ENCODE data around the gene BARX1. TPM values are rescaled to one million over a fixed set of nuclear protein-coding genes. Genes with fewer than 3 reads are reported as not detected.

BARX1 gene
- total RNA-seq, 1 donor from 2014 or later, result not detected

DNA sequence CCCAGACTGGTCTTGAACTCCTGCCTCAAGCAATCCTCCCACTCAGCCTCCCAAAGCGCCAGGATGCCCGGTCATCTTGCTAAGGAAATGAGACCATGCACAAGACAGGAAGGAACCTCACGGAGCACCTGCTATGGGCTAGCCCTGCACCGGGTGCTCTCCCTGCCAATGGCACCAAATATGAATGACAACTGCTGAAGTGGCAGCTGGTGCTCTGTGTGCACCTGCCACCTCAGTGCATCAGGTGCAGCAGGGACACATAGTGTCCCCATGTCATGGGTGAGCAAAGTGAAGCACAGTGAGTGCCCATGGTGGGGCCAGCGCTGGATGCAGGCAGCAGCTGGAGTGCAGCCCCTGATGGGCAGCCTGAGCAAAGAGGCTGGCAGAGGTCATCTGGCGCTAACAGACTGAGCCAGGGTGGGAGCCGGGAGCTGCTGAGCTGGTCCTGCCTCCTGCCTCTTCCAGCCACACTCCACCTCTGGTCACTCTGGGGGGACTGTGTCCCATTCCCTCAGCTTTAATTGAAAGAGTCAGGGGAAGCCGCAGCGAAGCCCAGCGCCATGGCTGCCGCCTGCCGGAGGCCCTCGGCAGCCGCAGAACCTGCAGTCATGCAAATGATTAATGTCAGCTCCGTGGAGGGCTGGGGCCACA lies 46.4 kb downstream of the BARX1 start:
- Histone ChIP-seq H3K36me3 (ENCODE audit: control insufficient read depth, insufficient read depth, low read length) (no peaks in the 10 kb centered on the region), H3K27me3 (ENCODE audit: control insufficient read depth, insufficient read depth, low read length) (peaks cover 1% of the 10 kb centered on the region), H3K4me3 (ENCODE audit: low read depth, low read length) (no peak overlapping the region)
- DNase-seq (ENCODE audit: low read depth), result no peak
- TF ChIP-seq, protein P1, sequence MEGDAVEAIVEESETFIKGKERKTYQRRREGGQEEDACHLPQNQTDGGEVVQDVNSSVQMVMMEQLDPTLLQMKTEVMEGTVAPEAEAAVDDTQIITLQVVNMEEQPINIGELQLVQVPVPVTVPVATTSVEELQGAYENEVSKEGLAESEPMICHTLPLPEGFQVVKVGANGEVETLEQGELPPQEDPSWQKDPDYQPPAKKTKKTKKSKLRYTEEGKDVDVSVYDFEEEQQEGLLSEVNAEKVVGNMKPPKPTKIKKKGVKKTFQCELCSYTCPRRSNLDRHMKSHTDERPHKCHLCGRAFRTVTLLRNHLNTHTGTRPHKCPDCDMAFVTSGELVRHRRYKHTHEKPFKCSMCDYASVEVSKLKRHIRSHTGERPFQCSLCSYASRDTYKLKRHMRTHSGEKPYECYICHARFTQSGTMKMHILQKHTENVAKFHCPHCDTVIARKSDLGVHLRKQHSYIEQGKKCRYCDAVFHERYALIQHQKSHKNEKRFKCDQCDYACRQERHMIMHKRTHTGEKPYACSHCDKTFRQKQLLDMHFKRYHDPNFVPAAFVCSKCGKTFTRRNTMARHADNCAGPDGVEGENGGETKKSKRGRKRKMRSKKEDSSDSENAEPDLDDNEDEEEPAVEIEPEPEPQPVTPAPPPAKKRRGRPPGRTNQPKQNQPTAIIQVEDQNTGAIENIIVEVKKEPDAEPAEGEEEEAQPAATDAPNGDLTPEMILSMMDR (IDR thresholded peaks at IDR 0.05; ENCODE audit: insufficient read depth, low read length, severe bottlenecking), result no peak
- FAIRE-seq, result no peak

DNA sequence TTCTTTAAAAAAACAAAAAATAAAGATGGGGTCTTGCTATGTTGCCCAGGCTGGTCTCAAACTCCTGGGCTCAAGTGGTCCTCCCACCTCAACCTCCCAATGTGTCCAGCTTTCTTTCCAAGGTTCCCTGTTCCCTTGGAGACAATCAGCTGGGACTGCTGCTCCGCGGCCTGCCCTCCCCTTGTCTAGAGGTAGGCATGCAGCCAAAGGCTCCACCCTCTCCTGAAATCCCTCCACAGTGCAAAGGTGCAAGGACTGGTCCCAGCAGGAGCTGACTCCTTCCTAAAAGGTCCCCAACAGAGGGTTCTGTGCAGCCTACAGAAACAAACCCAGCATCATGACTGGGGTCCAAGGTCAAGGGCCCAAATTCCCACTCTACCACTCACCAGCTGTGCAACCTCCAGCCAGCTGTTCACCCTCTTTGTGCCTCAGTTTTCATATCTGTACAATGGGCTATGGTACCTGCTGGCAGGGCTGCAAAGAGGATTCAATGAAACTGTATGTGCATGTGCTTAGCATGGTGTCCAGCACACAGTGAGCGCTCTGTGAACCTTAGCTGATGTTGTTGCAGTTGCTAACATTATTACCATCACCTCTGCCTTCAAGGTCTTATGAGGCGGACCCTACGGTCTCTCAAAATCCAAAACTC lies 47.5 kb downstream of the BARX1 start:
- DNase-seq (ENCODE audit: low read depth) (no peak), FAIRE-seq (no peak)
- H3K27me3 ChIP-seq (ENCODE audit: control insufficient read depth, insufficient read depth, low read length), result peaks cover 1% of the 10 kb centered on the region
- TF ChIP-seq, protein P1 (IDR thresholded peaks at IDR 0.05; ENCODE audit: insufficient read depth, low read length, severe bottlenecking), result no peak
- H3K4me3 ChIP-seq (ENCODE audit: low read depth, low read length), result no peak overlapping the region
- no peaks in the 10 kb centered on the region for H3K36me3 ChIP-seq (ENCODE audit: control insufficient read depth, insufficient read depth, low read length)

DNA sequence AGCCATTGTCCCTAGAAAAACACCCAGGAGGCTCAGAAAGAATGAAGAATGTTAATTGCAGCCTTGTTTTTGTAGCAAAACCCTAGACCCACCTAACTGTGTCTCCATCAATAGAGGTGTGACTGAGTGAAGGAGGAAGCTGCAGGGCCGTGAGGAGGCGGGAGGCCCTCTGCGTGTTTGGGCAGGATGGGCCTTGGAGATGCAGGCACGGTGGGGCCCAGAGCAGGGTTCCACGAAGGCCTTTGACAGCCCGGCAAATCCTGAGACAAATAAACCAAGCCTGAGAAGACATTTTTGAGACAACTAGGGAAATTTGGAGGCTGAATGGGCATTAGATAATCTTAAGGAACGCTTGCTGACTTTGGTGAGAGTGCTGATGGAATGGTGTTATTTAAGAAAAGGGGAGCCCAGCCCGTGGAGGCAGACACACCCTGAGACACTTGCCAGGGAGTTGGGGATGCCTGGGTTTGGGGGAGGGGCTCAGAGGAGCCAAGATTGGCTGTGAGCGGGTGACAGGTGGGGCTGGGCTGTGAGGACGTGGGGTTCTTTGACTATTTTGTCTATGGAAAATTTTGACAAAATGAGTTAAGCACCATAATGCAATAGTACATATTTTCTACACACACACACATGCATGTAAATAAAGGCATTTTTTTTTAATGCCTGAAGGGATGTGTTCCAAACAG lies 48.8 kb downstream of the BARX1 start:
- FAIRE-seq (no peak), DNase-seq (ENCODE audit: low read depth) (no peak)
- H3K4me3 ChIP-seq (ENCODE audit: low read depth, low read length), result no peak overlapping the region
- H3K27me3 ChIP-seq (ENCODE audit: control insufficient read depth, insufficient read depth, low read length), result peaks cover 1% of the 10 kb centered on the region
- H3K36me3 ChIP-seq (ENCODE audit: control insufficient read depth, insufficient read depth, low read length), result no peaks in the 10 kb centered on the region
- TF ChIP-seq, protein P1 (IDR thresholded peaks at IDR 0.05; ENCODE audit: insufficient read depth, low read length, severe bottlenecking), result no peak

DNA sequence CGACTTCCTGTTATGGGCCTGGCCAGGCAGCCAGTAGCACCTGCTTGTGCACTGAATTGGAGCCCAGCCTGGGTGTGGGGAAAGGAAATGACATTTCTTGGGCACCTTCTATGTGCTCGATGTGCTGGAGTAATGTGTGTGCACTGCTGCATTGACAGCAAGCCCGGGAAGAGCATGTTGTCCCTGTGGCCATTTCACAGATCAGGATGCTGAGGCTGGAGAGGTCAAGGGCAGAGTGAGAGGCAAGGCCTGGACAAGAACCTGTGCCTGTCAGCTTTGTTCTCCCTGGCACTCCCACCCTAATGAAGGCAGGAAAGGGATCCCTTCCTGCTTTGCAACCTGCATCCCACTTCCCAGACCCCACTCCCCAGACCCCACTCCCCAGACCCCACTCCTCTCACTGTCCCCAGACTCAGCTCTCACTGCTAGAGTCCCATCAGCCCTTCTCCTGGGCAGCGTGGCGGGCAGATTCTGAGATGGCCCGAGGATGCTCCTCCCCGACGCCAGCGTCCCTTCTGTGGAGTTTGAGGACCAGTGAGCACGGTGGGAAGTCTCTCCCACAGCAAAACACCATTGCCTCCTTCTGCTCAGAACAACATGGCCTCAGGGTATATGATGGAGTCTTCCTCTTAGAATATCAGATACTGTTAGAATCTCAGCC lies 49.6 kb downstream of the BARX1 start:
- no peak for FAIRE-seq
- TF ChIP-seq, protein P1 (IDR thresholded peaks at IDR 0.05; ENCODE audit: insufficient read depth, low read length, severe bottlenecking), result no peak
- DNase-seq (ENCODE audit: low read depth), result no peak
- Histone ChIP-seq H3K36me3 (ENCODE audit: control insufficient read depth, insufficient read depth, low read length) (no peaks in the 10 kb centered on the region), H3K27me3 (ENCODE audit: control insufficient read depth, insufficient read depth, low read length) (peaks cover 1% of the 10 kb centered on the region), H3K4me3 (ENCODE audit: low read depth, low read length) (no peak overlapping the region)

DNA sequence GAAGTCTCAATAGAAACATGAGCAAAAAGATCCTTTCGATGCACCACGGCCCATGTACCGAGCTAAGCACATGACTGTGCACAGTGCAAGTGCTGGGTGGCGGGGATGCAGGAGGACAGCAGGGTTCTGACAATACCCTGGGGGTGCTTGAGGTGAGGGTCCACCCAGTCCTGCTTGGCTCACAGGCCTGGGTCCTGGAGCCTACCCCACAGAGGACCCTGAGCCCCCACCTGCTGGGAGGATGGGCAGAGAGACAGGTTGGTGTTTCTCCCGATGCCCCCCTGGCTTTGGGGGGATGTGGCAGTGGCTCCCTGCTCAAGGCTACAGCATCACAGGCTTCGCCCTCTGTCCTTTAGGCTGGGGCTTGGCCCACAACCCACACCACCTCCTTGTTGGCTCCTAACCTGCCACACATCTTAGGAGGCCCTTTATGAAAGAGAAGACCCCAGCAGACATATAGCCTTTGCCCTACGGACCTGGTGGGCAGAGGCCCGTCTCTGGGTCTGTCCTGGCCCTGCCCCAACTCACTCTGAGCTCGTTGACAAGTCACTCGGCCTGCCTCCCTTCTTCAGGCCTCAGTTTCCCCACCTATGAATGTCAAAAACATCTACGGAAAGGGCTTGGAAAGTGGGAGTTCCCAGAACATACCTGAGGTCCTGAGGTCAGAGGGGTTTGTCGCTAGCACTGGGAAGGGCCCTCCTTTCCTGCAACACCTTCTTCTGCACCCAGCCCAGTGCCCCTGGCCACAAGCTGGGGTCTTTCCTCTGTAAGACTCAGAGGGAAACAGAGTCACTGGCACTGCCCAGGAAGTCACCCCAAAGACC lies 50.3 kb downstream of the BARX1 start:
- Histone ChIP-seq H3K36me3 (ENCODE audit: control insufficient read depth, insufficient read depth, low read length) (no peaks in the 10 kb centered on the region), H3K4me3 (ENCODE audit: low read depth, low read length) (no peak overlapping the region), H3K27me3 (ENCODE audit: control insufficient read depth, insufficient read depth, low read length) (peaks cover 1% of the 10 kb centered on the region)
- TF ChIP-seq, protein P1 (IDR thresholded peaks at IDR 0.05; ENCODE audit: insufficient read depth, low read length, severe bottlenecking), result no peak
- FAIRE-seq, result no peak
- DNase-seq (ENCODE audit: low read depth), result no peak

Measured in bronchial epithelial cell (primary cell).